Esophagus muscularis mucosa (tissue), 3 donors: ENCODE data around the gene HMMR.

Source experiments
- CTCF ChIP-seq, 3 experiments: fragments of 200-600 bp in 2 of 3; fragments of 450-650 bp in 1 of 3; sonication (generic) in 2 of 3; IDR thresholded peaks; one replicate each; pipeline ENCODE4 v1.5.1; 2017 to 2019; ENCODE audit warnings: antibody characterized with exemption in 3 of 3, mild to moderate bottlenecking in 2 of 3, moderate library complexity in 1 of 3
- POLR2A ChIP-seq: fragments of 450-650 bp; IDR thresholded peaks from one replicate; pipeline ENCODE4 v1.6.1; 2017; ENCODE audit warnings: antibody characterized with exemption, moderate library complexity, mild to moderate bottlenecking, low read depth

- TF ChIP-seq CTCF (IDR thresholded peaks at IDR 0.05): no peak
- TF ChIP-seq POLR2A: no peak
Observed at GRCh38 chr5:163436515-163436914, 23.9 kb upstream of the HMMR start.
